ENCODE data around the gene PPP1R14C. TPM values are rescaled to one million over a fixed set of nuclear protein-coding genes. Genes with fewer than 3 reads are reported as not detected.

Gene PPP1R14C
- polyA plus RNA-seq, 3 donors: 0.11 TPM; not detected in 2

DNA sequence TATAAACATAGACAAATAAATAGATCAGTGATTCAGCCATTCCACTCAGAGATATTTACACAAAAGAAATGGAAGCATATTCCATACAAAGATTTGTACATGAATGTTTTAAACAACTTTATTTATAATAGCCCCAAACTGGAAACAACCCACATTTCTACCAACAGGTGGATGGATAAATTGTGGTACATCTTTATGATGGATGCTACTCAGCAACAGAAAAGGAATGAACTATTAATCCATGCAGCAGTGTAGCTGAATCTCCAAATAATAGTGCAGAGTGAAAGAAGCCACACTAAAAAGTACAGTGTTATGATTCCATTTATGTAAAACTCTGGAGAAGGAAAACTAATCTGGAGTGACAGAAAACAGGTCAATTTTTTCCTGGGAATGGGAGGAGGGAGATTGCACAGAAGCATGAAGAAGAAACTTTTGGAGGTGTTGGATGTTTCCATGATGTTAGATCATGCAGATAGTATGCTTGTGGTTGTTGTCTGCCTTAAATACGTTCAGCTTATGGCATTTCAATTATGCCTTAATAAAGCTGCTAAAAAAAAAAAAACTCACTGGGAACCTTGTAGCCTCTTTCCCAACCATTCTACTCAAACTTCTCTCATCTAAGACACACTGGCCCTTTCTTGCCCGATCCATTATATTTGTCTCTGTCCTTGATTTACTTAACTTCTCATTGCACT is 100.9 kb downstream of the PPP1R14C start:
- WGBS (ENCODE audit: insufficient coverage): 100% methylated on average over 1 of the region's 2 CpGs
- DNase-seq: no peak
- no peaks in the 10 kb centered on the region for H3K79me2 ChIP-seq (ENCODE audit: insufficient read depth, low read length)
- peaks cover 2 to 20% of the 10 kb centered on the region in 2 donors for H3K27me3 ChIP-seq (ENCODE audit: control insufficient read depth in 2 of 2, insufficient read depth in 2 of 2, low read length in 2 of 2)
- no peaks in the 10 kb centered on the region for H4K20me1 ChIP-seq (ENCODE audit: insufficient read depth, low read length)
- peaks cover 5 to 6% of the 10 kb centered on the region in 2 donors for H3K4me1 ChIP-seq (ENCODE audit: control insufficient read depth in 1 of 2, insufficient read depth in 2 of 2, low read length in 2 of 2)
- H3K9me3 ChIP-seq (replicated peaks in 1 of 2; ENCODE audit: control insufficient read depth in 1 of 2, insufficient read depth in 1 of 2, low read length in 2 of 2): peaks cover 7 to 10% of the 10 kb centered on the region in 2 donors
- Mint-ChIP-seq H3K36me3 (no peaks in the 10 kb centered on the region), H3K4me3 (no peak overlapping the region), H3K27ac (no peak overlapping the region), H3K4me1 (peaks cover 8% of the 10 kb centered on the region), H3K27me3 (ENCODE audit: low read depth in 3 of 3) (peaks cover 17 to 41% (median 17%) of the 10 kb centered on the region in 3 donors), H3K9me3 (peaks cover 8 to 26% (median 13%) of the 10 kb centered on the region in 7 donors)
- no peak overlapping the region for H3K4me3 ChIP-seq (replicated peaks in 1 of 3; ENCODE audit: low read depth in 2 of 3, low read length in 3 of 3)
- H2AFZ ChIP-seq (ENCODE audit: insufficient read depth, low read depth, low read length, poor library complexity, severe bottlenecking): no peak overlapping the region
- H3K4me2 ChIP-seq (replicated peaks; ENCODE audit: extremely low read depth, low read length, poor library complexity, severe bottlenecking): no peak overlapping the region
- H3K36me3 ChIP-seq (replicated peaks in 1 of 2; ENCODE audit: control insufficient read depth in 1 of 2, insufficient read depth in 2 of 2, low read length in 2 of 2): no peaks in the 10 kb centered on the region
- TF ChIP-seq, protein P1, sequence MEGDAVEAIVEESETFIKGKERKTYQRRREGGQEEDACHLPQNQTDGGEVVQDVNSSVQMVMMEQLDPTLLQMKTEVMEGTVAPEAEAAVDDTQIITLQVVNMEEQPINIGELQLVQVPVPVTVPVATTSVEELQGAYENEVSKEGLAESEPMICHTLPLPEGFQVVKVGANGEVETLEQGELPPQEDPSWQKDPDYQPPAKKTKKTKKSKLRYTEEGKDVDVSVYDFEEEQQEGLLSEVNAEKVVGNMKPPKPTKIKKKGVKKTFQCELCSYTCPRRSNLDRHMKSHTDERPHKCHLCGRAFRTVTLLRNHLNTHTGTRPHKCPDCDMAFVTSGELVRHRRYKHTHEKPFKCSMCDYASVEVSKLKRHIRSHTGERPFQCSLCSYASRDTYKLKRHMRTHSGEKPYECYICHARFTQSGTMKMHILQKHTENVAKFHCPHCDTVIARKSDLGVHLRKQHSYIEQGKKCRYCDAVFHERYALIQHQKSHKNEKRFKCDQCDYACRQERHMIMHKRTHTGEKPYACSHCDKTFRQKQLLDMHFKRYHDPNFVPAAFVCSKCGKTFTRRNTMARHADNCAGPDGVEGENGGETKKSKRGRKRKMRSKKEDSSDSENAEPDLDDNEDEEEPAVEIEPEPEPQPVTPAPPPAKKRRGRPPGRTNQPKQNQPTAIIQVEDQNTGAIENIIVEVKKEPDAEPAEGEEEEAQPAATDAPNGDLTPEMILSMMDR (IDR thresholded peaks at IDR 0.05): no peak
- intact Hi-C loops (cut with micrococcal nuclease): no loop called here
- no peak overlapping the region for H3K9ac ChIP-seq (ENCODE audit: insufficient read depth, low read length, poor library complexity, severe bottlenecking)
- no peak overlapping the region for H3K27ac ChIP-seq (ENCODE audit: low read depth in 1 of 2, low read length in 2 of 2)

DNA sequence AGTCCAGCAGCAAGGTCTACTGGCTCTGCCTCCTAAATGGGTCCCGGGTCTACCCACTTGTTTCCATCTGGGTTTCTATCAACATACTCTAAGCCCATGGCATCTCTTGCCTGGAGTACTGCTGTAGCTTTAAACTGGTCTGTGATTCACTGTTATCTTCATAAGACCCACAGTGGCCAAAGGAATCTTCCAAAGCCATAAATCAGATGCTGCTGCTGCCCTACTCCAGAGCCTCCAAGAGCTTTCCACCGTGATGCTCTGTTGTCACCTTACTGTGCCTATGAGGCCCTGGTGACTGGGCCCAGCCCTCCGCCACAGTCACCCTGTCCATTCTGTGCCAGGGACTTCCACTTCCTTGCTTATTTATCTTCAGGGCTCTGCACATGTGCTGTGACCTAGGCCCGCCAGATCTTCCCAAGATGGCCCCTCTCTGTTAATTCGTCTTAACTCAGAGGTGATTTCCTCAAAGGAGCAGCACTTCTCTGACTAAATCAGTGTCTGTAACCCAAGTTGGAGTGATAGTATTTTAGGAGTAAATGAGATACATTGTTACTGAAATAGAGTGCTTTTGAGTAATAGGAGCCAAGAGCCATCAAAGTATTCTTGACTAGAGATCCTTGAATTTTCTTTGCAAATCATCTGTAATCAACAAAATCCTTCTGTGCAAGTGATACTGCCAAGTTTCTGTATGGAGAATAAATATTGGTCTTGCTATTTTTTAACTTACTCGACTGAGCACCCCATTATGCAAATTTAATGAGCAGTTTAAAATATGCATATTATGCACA is 102.5 kb downstream of the PPP1R14C start:
- H3K4me1 Mint-ChIP-seq: no peaks in the 10 kb centered on the region
- whole genome bisulfite sequencing (ENCODE audit: insufficient coverage): 88% methylated on average over 5 of the region's 6 CpGs

More for the DNA sequence above, 102.5 kb downstream of the PPP1R14C start:
- no peaks in the 10 kb centered on the region for H4K20me1 ChIP-seq (ENCODE audit: insufficient read depth, low read length)
- peaks cover 4 to 11% of the 10 kb centered on the region in 2 donors for H3K9me3 ChIP-seq (replicated peaks in 1 of 2; ENCODE audit: control insufficient read depth in 1 of 2, insufficient read depth in 1 of 2, low read length in 2 of 2)
- no peak overlapping the region for H3K27ac Mint-ChIP-seq
- DNase-seq: no peak
- H3K4me2 ChIP-seq (replicated peaks; ENCODE audit: extremely low read depth, low read length, poor library complexity, severe bottlenecking): no peak overlapping the region
- no peaks in the 10 kb centered on the region for H3K4me1 ChIP-seq (ENCODE audit: control insufficient read depth in 1 of 2, insufficient read depth in 2 of 2, low read length in 2 of 2)
- peaks cover 8 to 33% (median 17%) of the 10 kb centered on the region in 3 donors for H3K27me3 Mint-ChIP-seq (ENCODE audit: low read depth in 3 of 3)
- no peaks in the 10 kb centered on the region for H3K79me2 ChIP-seq (ENCODE audit: insufficient read depth, low read length)
- H3K36me3 ChIP-seq (replicated peaks in 1 of 2; ENCODE audit: control insufficient read depth in 1 of 2, insufficient read depth in 2 of 2, low read length in 2 of 2): no peaks in the 10 kb centered on the region
- H3K27ac ChIP-seq (ENCODE audit: low read depth in 1 of 2, low read length in 2 of 2): no peak overlapping the region
- no peak overlapping the region for H3K9ac ChIP-seq (ENCODE audit: insufficient read depth, low read length, poor library complexity, severe bottlenecking)
- H3K4me3 ChIP-seq (replicated peaks in 1 of 3; ENCODE audit: low read depth in 2 of 3, low read length in 3 of 3): no peak overlapping the region
- H3K27me3 ChIP-seq (ENCODE audit: control insufficient read depth in 2 of 2, insufficient read depth in 2 of 2, low read length in 2 of 2): peaks cover 2 to 15% of the 10 kb centered on the region in 2 donors
- TF ChIP-seq, protein P1 (IDR thresholded peaks at IDR 0.05): no peak
- H2AFZ ChIP-seq (ENCODE audit: insufficient read depth, low read depth, low read length, poor library complexity, severe bottlenecking): no peak overlapping the region
- H3K9me3 Mint-ChIP-seq: peaks cover 5 to 23% (median 13%) of the 10 kb centered on the region in 7 donors
- H3K4me3 Mint-ChIP-seq: no peak overlapping the region
- intact Hi-C loops (cut with micrococcal nuclease): no loop called here
- no peaks in the 10 kb centered on the region for H3K36me3 Mint-ChIP-seq
